HG02759 (cell line): ENCODE measurements around the gene WDR91.

Experiments
- ATAC-seq: cut with Tn5 transposase; IDR thresholded peaks from one replicate; pipeline ENCODE4 v1.9.1; 2021; ENCODE audit warnings: mild to moderate bottlenecking, moderate library complexity; ENCODE audit not compliant: unreplicated experiment

WDR91 gene

GRCh38 chr7:135162382-135163001 is 48.8 kb downstream of the WDR91 start:
- ATAC-seq: no peak

- no peak for ATAC-seq
Measured at GRCh38 chr7:135161669-135162068, 49.7 kb downstream of the WDR91 start.

GRCh38 chr7:135160858-135161653 is 50.3 kb downstream of the WDR91 start:
- no peak for ATAC-seq

- peak; percentile 58 for ATAC-seq
Measured at GRCh38 chr7:135160098-135160857, 51.0 kb downstream of the WDR91 start.

GRCh38 chr7:135159359-135160085 is 51.8 kb downstream of the WDR91 start:
- no peak for ATAC-seq

- no peak for ATAC-seq
Measured at GRCh38 chr7:135158874-135159273, 52.5 kb downstream of the WDR91 start.

GRCh38 chr7:135158141-135158655 is 53.1 kb downstream of the WDR91 start:
- ATAC-seq: no peak

- no peak for ATAC-seq
Measured at GRCh38 chr7:135156290-135156689, 55.0 kb downstream of the WDR91 start.

GRCh38 chr7:135154734-135155133 is 56.6 kb downstream of the WDR91 start:
- ATAC-seq: no peak

- ATAC-seq: no peak
Measured at GRCh38 chr7:135152442-135152841, 58.9 kb downstream of the WDR91 start.

GRCh38 chr7:135151533-135151932 is 59.8 kb downstream of the WDR91 start:
- ATAC-seq: no peak

GRCh38 chr7:135151132-135151531 is 60.2 kb downstream of the WDR91 start:
- ATAC-seq: no peak

- ATAC-seq: no peak
Measured at GRCh38 chr7:135150072-135150782, 61.1 kb downstream of the WDR91 start.

GRCh38 chr7:135147899-135148721 is 63.2 kb downstream of the WDR91 start, which contains the start of gene TMEM140:
TMEM140 (plus strand) TSS chr7:135148072; CDS start chr7:135164442, 16,370 bp downstream.
- peak; percentile 73 for ATAC-seq

GRCh38 chr7:135147341-135147898 is 63.9 kb downstream of the WDR91 start:
- ATAC-seq: peak; percentile 24

GRCh38 chr7:135143885-135144668 is 67.2 kb downstream of the WDR91 start:
- no peak for ATAC-seq
